ENCODE results near the gene DTL. TPM values are rescaled to one million over a fixed set of nuclear protein-coding genes. Genes with fewer than 3 reads are reported as not detected.

DTL gene
- total RNA-seq, 1 experiment from 2014 or later = 73.0 TPM

- WGBS (ENCODE audit: extremely low coverage, insufficient read length, low lambda C conversion rate) = no CpG with 5 or more reads among the region's 3 CpGs
- H3K36me3 Mint-ChIP-seq (ENCODE audit: insufficient read depth in 1 of 3, low read depth in 3 of 3) = peaks cover 5 to 25% (median 11%) of the 10 kb centered on the region in 3 experiments; a peak in 6 of 7 replicates
- H3K27me3 Mint-ChIP-seq (ENCODE audit: low read depth) = no peaks in the 10 kb centered on the region
These were observed 25.5 kb upstream of the DTL start for GRCh38 chr1:212010004-212010403.

More at GRCh38 chr1:212010004-212010403, 25.5 kb upstream of the DTL start:
- Histone ChIP-seq H2BK20ac (ENCODE audit: low read depth, low read length, poor library complexity, severe bottlenecking) (no peak overlapping the region), H2BK120ac (ENCODE audit: low read depth, low read length, poor library complexity, severe bottlenecking) (no peak overlapping the region), H3K4me1 (ENCODE audit: insufficient read depth, low read length) (no peaks in the 10 kb centered on the region), H3K27me3 (ENCODE audit: insufficient read depth, low read length) (no peaks in the 10 kb centered on the region), H2AFZ (ENCODE audit: low read length) (no peak overlapping the region), H3K4me2 (ENCODE audit: insufficient read depth, insufficient read length, low read length) (no peak overlapping the region), H2BK5ac (ENCODE audit: insufficient read length, low read length) (no peak overlapping the region), H3K18ac (ENCODE audit: insufficient read length, low read depth, low read length) (no peak overlapping the region), H3K79me2 (ENCODE audit: insufficient read depth, low read length) (no peaks in the 10 kb centered on the region), H3K9ac (ENCODE audit: extremely low read depth, insufficient read length, low read length) (no peak overlapping the region), H2BK12ac (ENCODE audit: insufficient read length, low read depth, low read length) (no peak overlapping the region), H3K14ac (ENCODE audit: insufficient read depth, low read length) (no peak overlapping the region), H3K23me2 (ENCODE audit: insufficient read length, low read depth, low read length, poor library complexity, severe bottlenecking) (no peaks in the 10 kb centered on the region), H4K8ac (replicated peaks; ENCODE audit: insufficient read length, low read depth, low read length) (no peak overlapping the region), H3K23ac (ENCODE audit: insufficient read length, low read depth, low read length) (no peak overlapping the region), H2AK5ac (ENCODE audit: insufficient read length, low read length) (no peak overlapping the region), H2BK15ac (ENCODE audit: low read depth, low read length) (no peak overlapping the region), H3K4ac (ENCODE audit: low read depth, low read length) (no peak overlapping the region), H3K27ac (ENCODE audit: insufficient read length, low read depth, low read length) (no peak overlapping the region), H4K91ac (ENCODE audit: insufficient read length, low read depth, low read length) (no peak overlapping the region), H3K79me1 (ENCODE audit: insufficient read depth, low read depth, low read length, poor library complexity, severe bottlenecking) (no peaks in the 10 kb centered on the region), H3K56ac (ENCODE audit: insufficient read length, low read depth, low read length) (no peak overlapping the region), H4K20me1 (ENCODE audit: control insufficient read depth, insufficient read depth, insufficient read length) (no peaks in the 10 kb centered on the region), H4K5ac (ENCODE audit: insufficient read length, low read depth, low read length) (no peak overlapping the region), H3K9me3 (ENCODE audit: control insufficient read depth, low read depth, low read length) (no peaks in the 10 kb centered on the region), H3T11ph (ENCODE audit: low read length) (no peak overlapping the region)
- Mint-ChIP-seq H3K4me1 (0 out of 4 replicates have a peak, but pooled peaks cover 0 to 5% of the 10 kb centered on the region in 2 experiments), H3K4me3 (no peak overlapping the region), H3K27ac (no peak overlapping the region), H3K9me3 (peaks cover 3 to 4% of the 10 kb centered on the region in 2 experiments; a peak in 4 of 5 replicates)
- no peak for TF ChIP-seq CTCF (conservative IDR thresholded peaks at IDR 0.05)
- no peak for DNase-seq

Measured in H9 (cell line).